OCI-LY1 (cell line): ENCODE measurements around the gene KBTBD13.

ENCODE experiments used
- EZH2 ChIP-seq: fragments of 200-600 bp; sonication (generic), shearing (Covaris generic); IDR thresholded peaks from 2 replicates; pipeline ENCODE4 v1.8.0; 2017; ENCODE audit warnings: borderline replicate concordance, mixed run types, mild to moderate bottlenecking, antibody characterized with exemption, low read length, moderate library complexity, mixed read lengths
- TF ChIP-seq, protein P1 (sequence below): fragments of 200-600 bp; sonication (generic), shearing (Covaris generic); IDR thresholded peaks from 2 replicates; pipeline ENCODE4 v1.5.1; 2017; ENCODE audit warnings: mild to moderate bottlenecking, antibody characterized with exemption, low read length, moderate library complexity, mixed read lengths

DNA sequence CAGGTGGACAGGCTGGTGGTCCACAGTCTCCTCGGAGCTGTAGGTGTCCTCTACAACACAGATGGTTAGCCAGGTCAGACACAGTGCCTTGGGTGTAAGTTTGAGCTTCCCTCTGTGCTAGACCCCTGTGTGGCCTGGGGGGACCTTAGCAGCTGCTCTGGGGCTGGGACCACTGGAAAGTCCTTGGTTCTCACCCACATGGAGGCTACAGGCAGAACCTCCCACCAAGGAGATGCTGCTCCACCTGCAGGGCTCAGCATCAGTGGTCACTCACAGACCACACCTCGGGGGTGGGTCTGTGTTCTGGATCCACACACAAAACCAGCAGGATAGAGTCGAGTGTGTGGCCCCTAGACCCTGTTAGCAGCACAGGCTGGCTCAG is 17.2 kb upstream of the KBTBD13 start:
- TF ChIP-seq, protein P1, sequence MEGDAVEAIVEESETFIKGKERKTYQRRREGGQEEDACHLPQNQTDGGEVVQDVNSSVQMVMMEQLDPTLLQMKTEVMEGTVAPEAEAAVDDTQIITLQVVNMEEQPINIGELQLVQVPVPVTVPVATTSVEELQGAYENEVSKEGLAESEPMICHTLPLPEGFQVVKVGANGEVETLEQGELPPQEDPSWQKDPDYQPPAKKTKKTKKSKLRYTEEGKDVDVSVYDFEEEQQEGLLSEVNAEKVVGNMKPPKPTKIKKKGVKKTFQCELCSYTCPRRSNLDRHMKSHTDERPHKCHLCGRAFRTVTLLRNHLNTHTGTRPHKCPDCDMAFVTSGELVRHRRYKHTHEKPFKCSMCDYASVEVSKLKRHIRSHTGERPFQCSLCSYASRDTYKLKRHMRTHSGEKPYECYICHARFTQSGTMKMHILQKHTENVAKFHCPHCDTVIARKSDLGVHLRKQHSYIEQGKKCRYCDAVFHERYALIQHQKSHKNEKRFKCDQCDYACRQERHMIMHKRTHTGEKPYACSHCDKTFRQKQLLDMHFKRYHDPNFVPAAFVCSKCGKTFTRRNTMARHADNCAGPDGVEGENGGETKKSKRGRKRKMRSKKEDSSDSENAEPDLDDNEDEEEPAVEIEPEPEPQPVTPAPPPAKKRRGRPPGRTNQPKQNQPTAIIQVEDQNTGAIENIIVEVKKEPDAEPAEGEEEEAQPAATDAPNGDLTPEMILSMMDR = no peak
- no peak for TF ChIP-seq EZH2
